OCI-LY7 (cell line): ENCODE results near the gene GP5. TPM values are rescaled to one million over a fixed set of nuclear protein-coding genes. Genes with fewer than 3 reads are reported as not detected.

Experiments used
- BruUV-seq: library from RNA; stranded (reverse); fragments of 400-500 nt; replicated peaks from 2 replicates; lab custom pipeline; 2021; lab: Mats Ljungman, UMichigan
- CTCF ChIA-PET: fragments of 300-600 bp; sonication (Branson Sonifier 250); formaldehyde crosslinking; loops from one replicate; lab custom pipeline; 2022; ENCODE audit warnings: antibody characterized with exemption; ENCODE audit not compliant: unreplicated experiment; lab: Charles Lee
- POLR2A ChIA-PET: fragments of 300-600 bp; sonication (Branson Sonifier 250); formaldehyde crosslinking; loops from one replicate; lab custom pipeline; 2022; ENCODE audit warnings: antibody characterized with exemption; lab: Charles Lee
- DNase-seq: peaks from one replicate; pipeline ENCODE4 v3.0.0-alpha.2; 2015; ENCODE audit warnings: low spot score
- H2AFZ ChIP-seq: fragments of 200-600 bp; sonication (generic), shearing (Covaris generic); 2 replicates; pipeline ENCODE4 v1.6.1; 2014; ENCODE audit warnings: mild to moderate bottlenecking, antibody characterized with exemption, low read length, moderate library complexity
- H3K27ac ChIP-seq: fragments of 200-600 bp; sonication (generic); 2 replicates; pipeline ENCODE4 v1.5.1; 2014; ENCODE audit warnings: mixed run types, low read depth, mild to moderate bottlenecking, moderate library complexity, low read length, inconsistent platforms; ENCODE audit not compliant: poor library complexity, severe bottlenecking
- H3K36me3 ChIP-seq: fragments of 200-600 bp; sonication (generic); 2 replicates; pipeline ENCODE4 v1.6.1; 2014; ENCODE audit warnings: mild to moderate bottlenecking, antibody characterized with exemption, low read length, moderate library complexity, mixed read lengths; ENCODE audit not compliant: insufficient read depth
- H3K4me1 ChIP-seq: fragments of 200-600 bp; sonication (generic); 2 replicates; pipeline ENCODE4 v1.5.1; 2014; ENCODE audit warnings: mild to moderate bottlenecking, low read length; ENCODE audit not compliant: insufficient read depth, poor library complexity, severe bottlenecking
- H3K4me2 ChIP-seq: fragments of 200-600 bp; sonication (generic); 2 replicates; pipeline ENCODE4 v1.6.1; 2014; ENCODE audit warnings: mild to moderate bottlenecking, low read length
- H3K4me3 ChIP-seq: fragments of 200-600 bp; sonication (generic); 2 replicates; pipeline ENCODE4 v1.5.1; 2014; ENCODE audit warnings: mild to moderate bottlenecking, low read depth, low read length; ENCODE audit not compliant: poor library complexity, severe bottlenecking
- H3K79me2 ChIP-seq: fragments of 200-600 bp; sonication (generic); 2 replicates; pipeline ENCODE4 v1.6.1; 2016; ENCODE audit warnings: low read depth, mild to moderate bottlenecking, low read length, moderate library complexity, mixed read lengths; ENCODE audit not compliant: insufficient read depth
- H3K9me2 ChIP-seq: fragments of 200-600 bp; sonication (generic); 2 replicates; pipeline ENCODE4 v1.6.1; 2016; ENCODE audit warnings: mild to moderate bottlenecking, low read length, mixed read lengths; ENCODE audit not compliant: insufficient read depth
- H3K9me3 ChIP-seq: fragments of 200-600 bp; sonication (generic); 2 replicates; pipeline ENCODE4 v1.6.1; 2014; ENCODE audit warnings: mild to moderate bottlenecking, mixed run types, low read length, mixed read lengths
- H4K20me1 ChIP-seq: fragments of 200-600 bp; sonication (generic); 2 replicates; pipeline ENCODE4 v1.6.1; 2014; ENCODE audit warnings: mild to moderate bottlenecking, antibody characterized with exemption, low read length, moderate library complexity, mixed read lengths; ENCODE audit not compliant: insufficient read depth
- CTCF ChIP-seq: fragments of 200-600 bp; sonication (generic); conservative IDR thresholded peaks from 2 replicates; pipeline ENCODE4 v1.5.1; 2014; ENCODE audit warnings: mild to moderate bottlenecking, antibody characterized with exemption, low read length, moderate library complexity, mixed read lengths
- EZH2phosphoT487 ChIP-seq: fragments of 200-600 bp; sonication (generic); IDR thresholded peaks from 2 replicates; pipeline ENCODE4 v1.6.1; 2018; ENCODE audit warnings: low read depth, borderline replicate concordance, mild to moderate bottlenecking, mixed run types, antibody characterized with exemption, low read length, moderate library complexity, mixed read lengths
- intact Hi-C: fragments of 100-400 bp; cut with micrococcal nuclease; formaldehyde crosslinking; loops from one replicate; pipeline ENCODE4 v1.10.0; 2022; ENCODE audit not compliant: unreplicated experiment
- total RNA-seq, 2 experiments: library from RNA; depleted of rRNA in 1 of 2; stranded (reverse); fragments of >200 nt in 1 of 2; shearing (Covaris generic) in 1 of 2; gene quantifications; 2 replicates each; pipeline ENCODE4 v1.2.3, GENCODE V29; 2014 to 2022

GP5 gene
- total RNA-seq, 2 experiments from 2014 or later: 0.03 TPM; not detected in 1

- ChIA-PET CTCF (no interaction called here), POLR2A (no interaction called here)
- BruUV-seq: no TSS peak
- TF ChIP-seq CTCF (no peak), EZH2phosphoT487 (no peak)
- Histone ChIP-seq H3K9me3 (peaks cover 7% of the 10 kb centered on the region), H4K20me1 (no peaks in the 10 kb centered on the region), H3K27ac (no peak overlapping the region), H3K4me3 (no peak overlapping the region), H3K4me2 (no peak overlapping the region), H3K79me2 (no peaks in the 10 kb centered on the region), H2AFZ (no peak overlapping the region), H3K36me3 (no peaks in the 10 kb centered on the region), H3K4me1 (no peaks in the 10 kb centered on the region), H3K9me2 (no peaks in the 10 kb centered on the region)
- intact Hi-C loops: no loop called here
- DNase-seq: no peak
These were observed 13.0 kb downstream of the GP5 start for GRCh38 chr3:194386066-194386465.

GRCh38 chr3:194384569-194385001 lies 14.5 kb downstream of the GP5 start:
- Histone ChIP-seq H3K4me3 (no peak overlapping the region), H3K9me2 (no peaks in the 10 kb centered on the region), H3K27ac (no peak overlapping the region), H3K4me1 (no peaks in the 10 kb centered on the region), H3K79me2 (no peaks in the 10 kb centered on the region), H3K36me3 (no peaks in the 10 kb centered on the region), H3K4me2 (no peak overlapping the region), H3K9me3 (no peaks in the 10 kb centered on the region), H2AFZ (no peak overlapping the region), H4K20me1 (no peaks in the 10 kb centered on the region)
- TF ChIP-seq EZH2phosphoT487 (no peak), CTCF (no peak)
- ChIA-PET POLR2A (interaction anchor here (0.6 kb wide), 1 partner anchor 14 kb away, joined by 3 read pairs; no protein-coding TSS in a partner anchor), CTCF (no interaction called here)
- DNase-seq: no peak
- no TSS peak for BruUV-seq
- intact Hi-C loops: no loop called here

GRCh38 chr3:194384156-194384555 lies 14.9 kb downstream of the GP5 start:
- BruUV-seq: no TSS peak
- Histone ChIP-seq H4K20me1 (no peaks in the 10 kb centered on the region), H3K9me3 (no peaks in the 10 kb centered on the region), H3K79me2 (no peaks in the 10 kb centered on the region), H3K27ac (no peak overlapping the region), H3K4me1 (no peaks in the 10 kb centered on the region), H3K4me3 (no peak overlapping the region), H3K9me2 (no peaks in the 10 kb centered on the region), H2AFZ (no peak overlapping the region), H3K4me2 (no peak overlapping the region), H3K36me3 (no peaks in the 10 kb centered on the region)
- intact Hi-C loops: no loop called here
- TF ChIP-seq CTCF (no peak), EZH2phosphoT487 (no peak)
- CTCF ChIA-PET: no interaction called here
- POLR2A ChIA-PET: interaction anchor here (0.6 kb wide), 1 partner anchor 14 kb away, joined by 3 read pairs; no protein-coding TSS in a partner anchor
- DNase-seq: no peak
